Stimulated activated naive CD8-positive, alpha-beta T cell treated with anti-CD3 and anti-CD28 coated beads, Interleukin-15, amount 100 ng/mL, for 72 hours (primary cell): Measurements from ENCODE around the gene COMTD1.
"Not testable (repeated sequence)": the region's sequence is repeated elsewhere in the genome, so short reads cannot be mapped to it uniquely, and the experiment has no call there.

Experiments
- ATAC-seq: fragments of 150-1000 bp; cut with Tn5 transposase; 2 replicates; pipeline ENCODE4 v1.10.0; 2021; ENCODE audit warnings: mild to moderate bottlenecking, moderate library complexity
- DNase-seq, 2 donors: peaks; one replicate each; pipeline ENCODE4 v3.0.0; 2021 to 2022
- H3K27ac Mint-ChIP-seq, 2 donors: one replicate each; pipeline ENCODE4 v1.8.0; 2022; ENCODE audit warnings: mild to moderate bottlenecking in 2 of 2, mixed read lengths in 2 of 2, moderate library complexity in 2 of 2
- H3K27me3 Mint-ChIP-seq: one replicate; pipeline ENCODE4 v1.8.0; 2022; ENCODE audit warnings: mixed read lengths
- H3K4me1 Mint-ChIP-seq: one replicate; pipeline ENCODE4 v1.8.0; 2022; ENCODE audit warnings: mild to moderate bottlenecking, mixed read lengths
- H3K4me3 Mint-ChIP-seq, 2 donors: one replicate each; pipeline ENCODE4 v1.8.0; 2022; ENCODE audit warnings: mild to moderate bottlenecking in 2 of 2, mixed read lengths in 2 of 2, moderate library complexity in 1 of 2
- H3K9me3 Mint-ChIP-seq, 2 donors: one replicate each; pipeline ENCODE4 v1.8.0; 2022; ENCODE audit warnings: mixed read lengths in 2 of 2

COMTD1 gene

GRCh38 chr10:75195035-75195763 is 40.6 kb downstream of the COMTD1 start:
- no peak for ATAC-seq
- Mint-ChIP-seq H3K4me1 (no peaks in the 10 kb centered on the region), H3K4me3 (no peak overlapping the region), H3K9me3 (no peaks in the 10 kb centered on the region), H3K27me3 (no peaks in the 10 kb centered on the region), H3K27ac (no peak overlapping the region)
- no peak for DNase-seq

GRCh38 chr10:75194625-75195024 is 41.1 kb downstream of the COMTD1 start:
- not testable (repeated sequence) for H3K4me1 Mint-ChIP-seq, H3K27ac Mint-ChIP-seq, ATAC-seq

GRCh38 chr10:75191821-75192568 is 43.8 kb downstream of the COMTD1 start:
- no peak overlapping the region for H3K4me3 Mint-ChIP-seq
- H3K27me3 Mint-ChIP-seq = no peaks in the 10 kb centered on the region
- H3K9me3 Mint-ChIP-seq = no peaks in the 10 kb centered on the region
- DNase-seq = no peak
- ATAC-seq = no peak
- H3K27ac Mint-ChIP-seq = no peak overlapping the region
- peaks cover 11% of the 10 kb centered on the region for H3K4me1 Mint-ChIP-seq

More at GRCh38 chr10:75194625-75195024, 41.1 kb downstream of the COMTD1 start:
- H3K9me3 Mint-ChIP-seq, DNase-seq, H3K4me3 Mint-ChIP-seq, H3K27me3 Mint-ChIP-seq: not testable (repeated sequence)

GRCh38 chr10:75189266-75190096 is 46.3 kb downstream of the COMTD1 start:
- H3K4me3 Mint-ChIP-seq = no peak overlapping the region
- DNase-seq (no peak), ATAC-seq (no peak)
- no peaks in the 10 kb centered on the region for H3K9me3 Mint-ChIP-seq
- H3K27me3 Mint-ChIP-seq = no peaks in the 10 kb centered on the region
- H3K4me1 Mint-ChIP-seq = peaks cover 23% of the 10 kb centered on the region
- H3K27ac Mint-ChIP-seq = no peak overlapping the region

- H3K27ac Mint-ChIP-seq, H3K4me3 Mint-ChIP-seq, H3K27me3 Mint-ChIP-seq, ATAC-seq, H3K9me3 Mint-ChIP-seq, DNase-seq: not testable (repeated sequence)
- peaks cover 23% of the 10 kb centered on the region for H3K4me1 Mint-ChIP-seq
Measured at GRCh38 chr10:75188522-75188921, 47.2 kb downstream of the COMTD1 start.

GRCh38 chr10:75187961-75188426 is 47.8 kb downstream of the COMTD1 start:
- Mint-ChIP-seq H3K4me3 (no peak overlapping the region), H3K27ac (peak overlapping the region; percentile 54 to 72), H3K9me3 (no peaks in the 10 kb centered on the region), H3K4me1 (peaks cover 23% of the 10 kb centered on the region), H3K27me3 (no peaks in the 10 kb centered on the region)
- ATAC-seq = peak; percentile 94
- peak; percentile 48 to 66 for DNase-seq

- H3K27me3 Mint-ChIP-seq = no peaks in the 10 kb centered on the region
- no peak overlapping the region for H3K4me3 Mint-ChIP-seq
- peaks cover 26% of the 10 kb centered on the region for H3K4me1 Mint-ChIP-seq
- DNase-seq (peak in 1 of 2 donors; percentile 2), ATAC-seq (no peak)
- no peaks in the 10 kb centered on the region for H3K9me3 Mint-ChIP-seq
- peak overlapping the region in 1 of 2 donors; percentile 92 for H3K27ac Mint-ChIP-seq
Measured at GRCh38 chr10:75186310-75186709, 49.4 kb downstream of the COMTD1 start.
